Suprapubic skin (tissue), 4 donors: ENCODE measurements around the gene GALNT18.

ENCODE experiments used
- CTCF ChIP-seq, 2 donors: fragments of 200-600 bp in 1 of 2; fragments of 450-650 bp in 1 of 2; sonication (generic) in 1 of 2; IDR thresholded peaks; one replicate each; pipeline ENCODE4 v1.5.1; 2016 to 2019; ENCODE audit warnings: antibody characterized with exemption in 2 of 2, mild to moderate bottlenecking in 1 of 2, moderate library complexity in 1 of 2
- EP300 ChIP-seq: sonication (generic); formaldehyde crosslinking; IDR thresholded peaks from one replicate; pipeline ENCODE4 v1.6.1; 2017; ENCODE audit warnings: antibody characterized with exemption
- POLR2A ChIP-seq, 2 donors: fragments of 450-650 bp; IDR thresholded peaks; one replicate each; pipeline ENCODE4 v1.6.1; 2017; ENCODE audit warnings: antibody characterized with exemption in 2 of 2, mild to moderate bottlenecking in 2 of 2, moderate library complexity in 2 of 2
- POLR2AphosphoS5 ChIP-seq, 3 donors: sonication (generic); formaldehyde crosslinking; IDR thresholded peaks; one replicate each; pipeline ENCODE4 v1.6.1; 2017; ENCODE audit warnings: antibody characterized with exemption in 3 of 3

GRCh38 chr11:11512929-11513328 is 108.9 kb downstream of the GALNT18 start:
- TF ChIP-seq POLR2A (IDR thresholded peaks at IDR 0.05): no peak
- TF ChIP-seq POLR2AphosphoS5 (IDR thresholded peaks at IDR 0.05): no peak
- TF ChIP-seq CTCF (IDR thresholded peaks at IDR 0.05): no peak
- no peak for TF ChIP-seq EP300
